Activated naive CD8-positive, alpha-beta T cell (primary cell): ENCODE measurements around the gene AADACL4.

Source experiments
- H3K27ac Mint-ChIP-seq: one replicate; pipeline ENCODE4 v1.8.0; 2021; ENCODE audit warnings: mixed read lengths
- H3K27me3 Mint-ChIP-seq: one replicate; pipeline ENCODE4 v1.8.0; 2021; ENCODE audit warnings: mixed read lengths
- H3K36me3 Mint-ChIP-seq: one replicate; pipeline ENCODE4 v1.8.0; 2021; ENCODE audit warnings: mixed read lengths
- H3K4me1 Mint-ChIP-seq: one replicate; pipeline ENCODE4 v1.8.0; 2021; ENCODE audit warnings: low read depth, mixed read lengths
- H3K4me3 Mint-ChIP-seq: one replicate; pipeline ENCODE4 v1.8.0; 2021; ENCODE audit warnings: mild to moderate bottlenecking, mixed read lengths
- H3K9me3 Mint-ChIP-seq: one replicate; pipeline ENCODE4 v1.8.0; 2021; ENCODE audit warnings: low read depth, mixed read lengths

Gene AADACL4

DNA sequence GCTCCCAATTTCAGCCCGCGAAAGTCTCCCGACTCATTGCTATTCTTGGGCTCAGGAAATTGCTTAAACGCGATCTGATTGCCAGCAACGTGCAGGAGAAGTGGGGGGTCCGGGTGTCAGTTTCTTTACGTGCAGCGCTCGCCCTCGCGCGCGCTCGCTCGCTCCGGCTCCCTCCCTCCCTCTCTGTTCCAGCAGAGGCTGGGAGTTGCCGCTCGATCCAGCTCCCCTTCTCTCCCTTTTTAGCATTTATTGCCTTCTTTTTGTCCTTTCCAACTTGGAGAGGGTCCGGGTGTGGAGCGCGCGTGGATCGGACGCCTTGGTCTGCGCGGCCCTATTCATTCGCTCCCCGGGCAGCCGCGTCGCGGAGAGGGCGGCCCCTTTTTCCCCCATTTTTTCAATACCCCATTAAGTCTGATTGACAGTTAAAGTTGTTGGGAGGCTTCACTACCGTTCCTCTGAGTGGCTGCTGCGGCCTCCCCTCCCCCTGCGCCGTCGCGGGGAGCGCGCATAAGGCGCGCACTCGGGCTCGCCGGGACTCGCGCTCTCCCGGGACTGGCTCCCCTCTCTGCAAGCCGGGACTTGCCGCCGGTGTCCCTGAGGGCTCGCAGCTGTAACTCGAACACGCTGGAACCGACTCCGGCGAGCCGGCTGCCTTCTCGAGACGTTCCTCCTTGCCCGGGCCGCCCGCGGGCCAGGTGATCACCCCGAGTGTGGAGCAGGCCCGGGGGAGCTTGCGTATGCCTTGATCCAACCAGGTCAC lies 25.8 kb upstream of the AADACL4 start, which contains the start of gene DHRS3:
Gene DHRS3 (minus strand): TSS at position 310 of the 760 bp plus-strand sequence. CDS start 862 bp downstream, outside the sequence.
- peak within 1 kb of the TSS; percentile 99 for H3K4me3 Mint-ChIP-seq

DNA sequence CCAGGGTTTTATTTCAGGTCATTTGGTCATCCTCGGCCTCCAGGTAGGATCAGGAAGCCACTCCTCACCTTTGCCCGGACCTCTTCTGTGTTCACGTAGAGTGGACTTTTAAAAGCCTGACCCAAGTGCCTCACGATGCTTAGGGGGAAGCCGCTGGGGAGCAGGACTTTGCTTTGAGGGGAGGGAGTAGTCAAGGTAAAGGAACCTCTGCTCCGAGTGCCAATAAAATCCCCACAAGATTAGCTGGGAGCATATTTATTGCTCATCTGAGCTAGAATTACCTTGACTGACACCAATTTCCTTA lies 25.3 kb upstream of the AADACL4 start:
- Mint-ChIP-seq H3K4me3 (peak overlapping the region; percentile 99), H3K4me1 (peaks cover 49% of the 10 kb centered on the region), H3K9me3 (no peaks in the 10 kb centered on the region), H3K36me3 (peaks cover 2% of the 10 kb centered on the region), H3K27me3 (no peaks in the 10 kb centered on the region), H3K27ac (peak overlapping the region; percentile 92)

More for the DNA sequence above, 25.8 kb upstream of the AADACL4 start, which contains the start of gene DHRS3:
- Mint-ChIP-seq H3K9me3 (no peaks in the 10 kb centered on the region), H3K27me3 (no peaks in the 10 kb centered on the region), H3K27ac (peak within 1 kb of the TSS; percentile 92), H3K4me1 (peaks cover 54% of the 10 kb centered on the region), H3K36me3 (peaks cover 2% of the 10 kb centered on the region)

DNA sequence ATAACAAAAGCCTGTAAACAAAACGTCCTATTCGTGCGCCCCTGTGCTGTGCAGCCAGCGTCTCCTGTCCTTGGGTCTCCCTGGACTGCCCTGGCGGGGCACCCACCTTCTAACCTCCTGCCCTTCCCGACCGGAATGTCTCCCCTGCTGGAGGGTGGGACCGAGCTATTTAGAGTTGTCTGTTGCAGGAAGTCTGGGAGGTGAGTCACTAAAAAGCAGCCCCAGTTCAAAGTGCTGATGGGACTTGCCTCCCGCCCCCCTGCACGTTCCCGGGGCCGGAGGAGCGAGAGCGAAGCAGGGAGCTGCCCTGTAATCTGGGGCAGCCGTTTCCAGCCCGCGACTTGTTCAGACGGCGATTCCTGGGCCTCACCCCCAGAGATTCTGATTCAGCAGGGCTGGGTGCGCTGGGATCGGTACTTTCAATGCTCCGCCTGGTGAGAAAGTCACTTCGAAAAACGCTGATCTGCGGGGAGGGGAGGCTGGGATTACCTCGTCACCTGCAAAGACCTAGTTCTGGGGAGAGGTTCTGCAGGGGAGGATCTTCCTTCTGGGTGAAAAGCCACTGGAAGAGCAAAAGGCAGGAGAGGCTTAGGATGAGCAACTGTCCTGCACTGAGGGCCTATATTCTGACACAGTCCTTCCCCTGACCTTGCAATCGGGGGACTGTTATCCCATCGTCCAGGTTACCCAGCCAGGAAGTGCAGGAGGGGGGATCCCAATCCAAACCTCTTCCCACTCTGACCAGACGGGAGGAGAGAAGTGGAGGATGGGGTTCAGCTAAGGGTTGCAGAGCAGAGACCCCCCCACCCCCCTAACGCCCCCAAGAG lies 24.7 kb upstream of the AADACL4 start:
- Mint-ChIP-seq H3K4me1 (peaks cover 43% of the 10 kb centered on the region), H3K36me3 (peaks cover 2% of the 10 kb centered on the region), H3K4me3 (peak overlapping the region; percentile 99), H3K9me3 (no peaks in the 10 kb centered on the region), H3K27ac (peak overlapping the region; percentile 92), H3K27me3 (no peaks in the 10 kb centered on the region)

DNA sequence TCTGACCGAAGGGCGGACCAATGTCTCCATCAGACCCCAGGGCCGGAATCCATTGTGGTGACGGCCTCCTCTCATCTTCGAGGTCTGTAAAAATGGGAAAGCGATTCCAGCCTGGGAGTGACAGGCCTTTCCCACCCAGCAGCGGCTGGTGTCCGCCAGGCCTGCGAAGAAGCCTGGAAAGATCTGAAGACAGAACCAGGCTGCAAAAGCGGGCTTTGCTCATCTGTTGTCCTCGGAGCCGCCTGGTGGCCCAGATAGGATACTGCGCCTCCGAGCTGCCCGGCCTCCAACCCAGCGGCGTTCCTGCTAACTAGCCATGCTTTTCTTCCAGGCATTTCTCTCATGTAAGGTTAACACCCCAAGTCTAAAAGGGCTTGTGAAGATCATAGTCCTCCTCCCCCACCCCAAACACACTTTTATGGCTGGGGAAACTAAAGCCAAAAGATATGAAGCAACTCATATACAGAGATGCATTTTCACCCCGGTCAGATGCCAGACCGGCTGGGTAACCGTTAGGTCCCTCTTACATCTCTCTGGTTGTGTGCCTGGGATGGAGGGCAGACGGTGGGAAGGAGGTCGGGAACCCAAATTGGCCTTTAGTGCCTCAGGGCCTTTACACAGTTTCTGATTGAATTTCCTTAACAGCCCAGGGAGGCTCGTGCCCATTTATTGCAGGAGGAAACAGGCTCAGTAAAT lies 23.9 kb upstream of the AADACL4 start:
- Mint-ChIP-seq H3K36me3 (peaks cover under 1% of the 10 kb centered on the region), H3K27ac (peak overlapping the region; percentile 80), H3K4me3 (peak overlapping the region; percentile 99), H3K9me3 (no peaks in the 10 kb centered on the region), H3K27me3 (no peaks in the 10 kb centered on the region), H3K4me1 (peaks cover 36% of the 10 kb centered on the region)

- Mint-ChIP-seq H3K27me3 (no peaks in the 10 kb centered on the region), H3K4me1 (peaks cover 30% of the 10 kb centered on the region), H3K36me3 (no peaks in the 10 kb centered on the region), H3K27ac (peak overlapping the region; percentile 80), H3K4me3 (peak overlapping the region; percentile 99), H3K9me3 (no peaks in the 10 kb centered on the region)
Observed at GRCh38 chr1:12620488-12620865, 23.4 kb upstream of the AADACL4 start.

DNA sequence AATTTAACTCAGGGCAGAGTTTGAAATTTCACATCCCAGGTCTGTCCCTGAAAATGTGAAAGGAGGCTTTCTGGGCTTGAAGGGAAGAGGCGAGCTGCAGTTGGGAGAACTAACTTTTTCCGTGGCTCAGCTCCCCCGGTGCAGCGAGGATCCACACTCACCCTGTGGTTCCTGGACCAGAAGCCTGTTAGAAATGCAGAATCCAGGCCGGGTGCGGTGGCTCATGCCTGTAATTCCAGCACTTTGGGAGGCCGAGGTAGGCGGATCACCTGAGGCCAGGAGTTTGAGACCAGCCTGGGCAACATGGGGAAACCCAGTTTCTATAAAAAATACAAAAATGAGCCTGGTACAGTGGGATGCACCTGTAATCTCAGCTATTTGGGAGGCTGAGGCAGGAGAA lies 23.0 kb upstream of the AADACL4 start:
- no peaks in the 10 kb centered on the region for H3K36me3 Mint-ChIP-seq
- peak overlapping the region; percentile 10 for H3K27ac Mint-ChIP-seq
- H3K4me3 Mint-ChIP-seq = no peak overlapping the region
- no peaks in the 10 kb centered on the region for H3K27me3 Mint-ChIP-seq
- no peaks in the 10 kb centered on the region for H3K9me3 Mint-ChIP-seq
- peaks cover 26% of the 10 kb centered on the region for H3K4me1 Mint-ChIP-seq

- Mint-ChIP-seq H3K4me3 (no peak overlapping the region), H3K4me1 (peaks cover 26% of the 10 kb centered on the region), H3K36me3 (no peaks in the 10 kb centered on the region), H3K27me3 (no peaks in the 10 kb centered on the region), H3K27ac (no peak overlapping the region), H3K9me3 (no peaks in the 10 kb centered on the region)
Observed at GRCh38 chr1:12621346-12622335, 22.2 kb upstream of the AADACL4 start.

- H3K27me3 Mint-ChIP-seq = no peaks in the 10 kb centered on the region
- peaks cover 33% of the 10 kb centered on the region for H3K4me1 Mint-ChIP-seq
- no peaks in the 10 kb centered on the region for H3K9me3 Mint-ChIP-seq
- no peak overlapping the region for H3K4me3 Mint-ChIP-seq
- H3K27ac Mint-ChIP-seq = no peak overlapping the region
- no peaks in the 10 kb centered on the region for H3K36me3 Mint-ChIP-seq
Observed at GRCh38 chr1:12622506-12622905, 21.4 kb upstream of the AADACL4 start.

DNA sequence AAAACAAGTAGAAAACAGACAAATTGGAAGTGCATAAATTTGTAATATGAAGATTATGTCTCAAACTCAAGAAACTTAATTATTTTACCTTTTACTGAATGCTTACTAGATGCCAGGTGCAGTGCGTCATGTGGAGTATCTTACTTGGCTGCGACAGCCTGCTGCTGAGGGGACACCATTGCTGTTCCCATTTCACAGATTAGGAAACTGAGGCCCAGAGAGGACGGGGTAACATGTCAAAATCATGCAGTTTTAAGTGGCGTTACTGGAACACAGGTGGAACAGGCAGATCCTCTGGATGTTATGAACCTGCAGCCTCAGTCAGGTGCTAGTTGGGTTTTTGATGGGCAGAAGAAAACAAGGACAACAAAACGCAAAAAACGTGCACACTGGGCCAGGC lies 18.6 kb upstream of the AADACL4 start:
- Mint-ChIP-seq H3K27me3 (no peaks in the 10 kb centered on the region), H3K36me3 (no peaks in the 10 kb centered on the region), H3K4me1 (peaks cover 17% of the 10 kb centered on the region), H3K27ac (no peak overlapping the region), H3K9me3 (no peaks in the 10 kb centered on the region), H3K4me3 (no peak overlapping the region)

DNA sequence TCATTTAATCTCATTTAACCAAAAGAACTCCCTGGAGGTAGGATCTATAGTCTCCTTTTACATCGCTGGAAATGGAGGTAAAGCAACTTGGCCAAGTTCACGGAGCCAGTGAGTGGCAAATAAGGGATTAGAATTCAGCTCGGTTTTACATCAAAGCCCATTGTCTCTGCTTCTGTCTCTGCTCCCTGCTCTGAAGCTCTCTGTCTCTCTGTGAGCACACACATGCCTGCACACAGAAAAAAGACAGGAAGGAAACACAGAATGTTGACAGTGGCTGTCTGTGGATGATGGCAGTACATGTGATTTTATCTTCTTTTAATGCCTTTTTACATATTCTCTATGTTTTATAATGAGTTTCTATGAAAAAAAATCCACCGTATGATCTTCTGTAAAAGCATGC lies 17.0 kb upstream of the AADACL4 start:
- no peak overlapping the region for H3K27ac Mint-ChIP-seq
- no peak overlapping the region for H3K4me3 Mint-ChIP-seq
- peaks cover 10% of the 10 kb centered on the region for H3K4me1 Mint-ChIP-seq
- no peaks in the 10 kb centered on the region for H3K9me3 Mint-ChIP-seq
- H3K27me3 Mint-ChIP-seq = no peaks in the 10 kb centered on the region
- no peaks in the 10 kb centered on the region for H3K36me3 Mint-ChIP-seq

DNA sequence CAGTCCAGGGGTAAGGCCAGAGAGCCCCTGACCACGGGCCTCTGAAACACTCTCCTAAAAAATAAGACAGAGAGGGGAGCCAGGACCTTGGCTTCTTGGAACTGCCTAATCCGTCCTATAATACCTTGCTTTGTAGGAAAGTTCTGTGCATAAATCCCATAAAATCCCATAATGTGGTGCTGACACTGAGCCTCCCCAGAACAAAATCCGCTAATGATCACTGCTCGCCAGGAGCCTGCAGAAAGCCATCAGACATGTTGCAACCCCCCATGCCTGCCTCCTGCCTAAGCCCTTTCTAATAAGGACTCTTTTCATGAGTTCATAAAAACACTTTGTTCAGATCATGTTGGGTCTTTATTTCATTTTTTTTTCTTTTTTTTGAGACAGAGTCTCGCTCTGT lies 16.6 kb upstream of the AADACL4 start:
- Mint-ChIP-seq H3K36me3 (no peaks in the 10 kb centered on the region), H3K4me1 (peaks cover 8% of the 10 kb centered on the region), H3K9me3 (no peaks in the 10 kb centered on the region), H3K27ac (no peak overlapping the region), H3K4me3 (no peak overlapping the region), H3K27me3 (no peaks in the 10 kb centered on the region)

- Mint-ChIP-seq H3K27ac (no peak overlapping the region), H3K4me1 (peaks cover 10% of the 10 kb centered on the region), H3K36me3 (no peaks in the 10 kb centered on the region), H3K9me3 (no peaks in the 10 kb centered on the region), H3K27me3 (peaks cover 5% of the 10 kb centered on the region), H3K4me3 (no peak overlapping the region)
Observed at GRCh38 chr1:12629511-12629956, 14.4 kb upstream of the AADACL4 start.

DNA sequence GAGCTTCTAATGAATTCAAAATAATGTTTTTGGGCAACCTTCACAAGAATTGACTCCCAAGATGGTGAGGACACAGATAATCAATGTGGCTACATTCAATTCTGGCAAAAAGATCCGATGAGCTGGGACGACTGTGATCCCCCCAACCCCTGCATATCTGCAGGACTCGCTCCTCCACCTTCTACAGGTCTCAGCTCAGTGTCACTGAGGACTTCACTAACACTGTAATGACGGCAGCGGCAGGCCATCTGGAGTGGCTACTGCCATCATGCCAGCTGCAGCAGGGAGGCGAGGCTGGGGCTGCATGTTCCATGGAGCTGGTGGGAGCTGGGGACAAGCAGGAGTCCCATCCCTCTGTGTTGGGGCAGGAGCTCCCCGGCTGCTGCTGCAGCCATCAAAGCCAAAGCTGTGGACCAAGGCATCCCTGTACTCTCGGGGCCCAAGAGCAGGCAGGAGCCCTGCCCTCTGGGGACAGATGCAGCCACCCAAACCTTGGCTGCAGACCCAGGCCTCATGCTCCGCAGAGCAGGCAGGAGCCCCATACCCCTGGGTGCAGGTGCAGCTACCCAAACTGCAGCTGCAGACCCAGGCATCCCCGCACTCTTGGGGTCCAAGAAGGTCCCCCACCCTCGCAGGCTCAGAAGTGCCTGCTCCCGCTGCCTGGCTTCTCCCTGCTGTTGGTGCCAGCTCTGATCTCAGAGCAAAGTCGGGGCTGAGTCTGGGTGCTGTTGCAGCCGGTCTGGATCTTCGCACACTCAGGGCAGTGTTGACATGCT lies 13.7 kb upstream of the AADACL4 start:
- Mint-ChIP-seq H3K27ac (no peak overlapping the region), H3K27me3 (peaks cover 6% of the 10 kb centered on the region), H3K9me3 (no peaks in the 10 kb centered on the region), H3K4me1 (peaks cover 10% of the 10 kb centered on the region), H3K4me3 (no peak overlapping the region), H3K36me3 (no peaks in the 10 kb centered on the region)
